HEK293 (cell line): Measurements from ENCODE around the gene HMCN1.

ENCODE experiments used
- GLIS2 ChIP-seq: fragments of 450-650 bp; formaldehyde crosslinking; IDR thresholded peaks from 2 replicates; pipeline ENCODE4 v1.5.1; 2016; ENCODE audit warnings: missing biosample characterization, missing genetic modification characterization
- MYNN ChIP-seq: fragments of 450-650 bp; formaldehyde crosslinking; IDR thresholded peaks from 2 replicates; pipeline ENCODE4 v1.5.1; 2016; ENCODE audit warnings: missing biosample characterization, missing genetic modification characterization, borderline replicate concordance
- SP7 ChIP-seq: fragments of 450-650 bp; formaldehyde crosslinking; IDR thresholded peaks from 2 replicates; pipeline ENCODE4 v1.5.1; 2016; ENCODE audit warnings: missing biosample characterization, missing genetic modification characterization
- ZNF140 ChIP-seq: fragments of 450-650 bp; formaldehyde crosslinking; IDR thresholded peaks from 2 replicates; pipeline ENCODE4 v1.5.1; 2016; ENCODE audit warnings: missing biosample characterization, missing genetic modification characterization
- ZNF274 ChIP-seq, 2 experiments: fragments of 200-500 bp in 1 of 2; fragments of 450-650 bp in 1 of 2; sonication (Bioruptor generic) in 1 of 2; formaldehyde crosslinking in 1 of 2; IDR thresholded peaks; 2 replicates each; pipeline versions ENCODE4 v1.5.1 to v1.6.1; 2014 to 2016; ENCODE audit warnings: borderline replicate concordance in 1 of 2, inconsistent platforms in 1 of 2, low read length in 1 of 2, missing biosample characterization in 1 of 2, missing genetic modification characterization in 1 of 2

GRCh38 chr1:185807275-185807674 is 73.1 kb downstream of the HMCN1 start:
- no peak for TF ChIP-seq GLIS2 (tag by site-specific recombination)
- no peak for TF ChIP-seq MYNN (tag by site-specific recombination)
- no peak for TF ChIP-seq SP7 (tag by site-specific recombination)
- no peak for TF ChIP-seq ZNF140 (tag by site-specific recombination)
- TF ChIP-seq ZNF274 (IDR thresholded peaks at IDR 0.05; ENCODE audit: low read length) = no peak
- TF ChIP-seq ZNF274 (tag by site-specific recombination; IDR thresholded peaks at IDR 0.05; ENCODE audit: borderline replicate concordance) = no peak
